HEK293 (cell line): ENCODE results near the gene POLA2.

ENCODE experiments used
- CTCF ChIA-PET: fragments of 350-600 bp; formaldehyde crosslinking; extraction: SDS; loops from one replicate; lab custom pipeline; 2021; ENCODE audit warnings: antibody characterized with exemption; lab: Yijun Ruan, JAX
- POLR2A ChIA-PET: fragments of 300-600 bp; formaldehyde crosslinking; extraction: SDS; loops from one replicate; lab custom pipeline; 2020; ENCODE audit warnings: antibody characterized with exemption, inconsistent platforms; lab: Yijun Ruan, JAX
- H3K27ac ChIP-seq: fragments of 200-500 bp; sonication (Bioruptor generic); 2 replicates; pipeline ENCODE4 v1.5.1; 2014; ENCODE audit warnings: low read depth, low read length, control low read depth, inconsistent platforms; ENCODE audit errors: extremely low read depth
- H3K36me3 ChIP-seq, 2 experiments: fragments of 200-500 bp in 1 of 2; sonication (Bioruptor generic) in 1 of 2; 1 replicate in 1 of 2; 2 replicates in 1 of 2; pipeline ENCODE4 v1.5.1; 2014 to 2017; ENCODE audit warnings: inconsistent platforms in 2 of 2, low read length in 2 of 2; ENCODE audit not compliant: control insufficient read depth in 2 of 2, insufficient read depth in 1 of 2
- H3K4me1 ChIP-seq: fragments of 200-500 bp; sonication (Bioruptor generic); 2 replicates; pipeline ENCODE4 v1.5.1; 2014; ENCODE audit warnings: mild to moderate bottlenecking, low read length, inconsistent platforms; ENCODE audit not compliant: control insufficient read depth, insufficient read depth
- H3K4me3 ChIP-seq: 2 replicates; pipeline ENCODE4 v1.5.1; 2011; ENCODE audit warnings: low read depth, mild to moderate bottlenecking, control low read depth, low read length, moderate library complexity
- H3K9me3 ChIP-seq: fragments of 200-500 bp; sonication (Bioruptor generic); 2 replicates; pipeline ENCODE4 v1.5.1; 2014; ENCODE audit warnings: low read depth, low read length, inconsistent platforms; ENCODE audit not compliant: control insufficient read depth, insufficient read depth
- ATF2 ChIP-seq: fragments of 450-650 bp; formaldehyde crosslinking; IDR thresholded peaks from 2 replicates; pipeline ENCODE4 v1.5.1; 2016; ENCODE audit warnings: missing biosample characterization, missing genetic modification characterization, low read depth
- IKZF3 ChIP-seq: fragments of 450-650 bp; IDR thresholded peaks from 2 replicates; pipeline ENCODE4 v1.5.0; 2018; ENCODE audit warnings: missing biosample characterization, mild to moderate bottlenecking, missing genetic modification characterization, moderate library complexity
- KLF1 ChIP-seq: fragments of 450-650 bp; formaldehyde crosslinking; IDR thresholded peaks from 2 replicates; pipeline ENCODE4 v1.5.1; 2016; ENCODE audit warnings: missing biosample characterization, missing genetic modification characterization
- KLF8 ChIP-seq: fragments of 450-650 bp; formaldehyde crosslinking; IDR thresholded peaks from 2 replicates; pipeline ENCODE4 v1.5.1; 2016; ENCODE audit warnings: missing biosample characterization, missing genetic modification characterization
- PRDM6 ChIP-seq: fragments of 450-650 bp; formaldehyde crosslinking; IDR thresholded peaks from 2 replicates; pipeline ENCODE4 v1.5.1; 2017; ENCODE audit warnings: missing biosample characterization, missing genetic modification characterization
- SP7 ChIP-seq: fragments of 450-650 bp; formaldehyde crosslinking; IDR thresholded peaks from 2 replicates; pipeline ENCODE4 v1.5.1; 2016; ENCODE audit warnings: missing biosample characterization, missing genetic modification characterization
- TCF7L2 ChIP-seq: IDR thresholded peaks from 2 replicates; pipeline ENCODE4 v1.6.1; 2011; ENCODE audit warnings: low read depth, mild to moderate bottlenecking, inconsistent platforms, low read length, moderate library complexity, borderline replicate concordance
- TRIM28 ChIP-seq: IDR thresholded peaks from 2 replicates; pipeline ENCODE4 v1.6.1; 2011; ENCODE audit warnings: low read length, control low read depth, borderline replicate concordance
- ZBTB11 ChIP-seq: fragments of 450-650 bp; formaldehyde crosslinking; conservative IDR thresholded peaks from 2 replicates; pipeline ENCODE4 v1.5.1; 2016; ENCODE audit warnings: low read depth, missing biosample characterization, missing genetic modification characterization
- ZBTB7A ChIP-seq: fragments of 450-650 bp; formaldehyde crosslinking; IDR thresholded peaks from 2 replicates; pipeline ENCODE4 v1.5.1; 2016; ENCODE audit warnings: low read depth, missing biosample characterization, missing genetic modification characterization
- ZFP69B ChIP-seq: fragments of 450-650 bp; formaldehyde crosslinking; IDR thresholded peaks from 2 replicates; pipeline ENCODE4 v1.5.1; 2016; ENCODE audit warnings: missing biosample characterization, missing genetic modification characterization
- ZIC2 ChIP-seq: fragments of 450-650 bp; formaldehyde crosslinking; IDR thresholded peaks from 2 replicates; pipeline ENCODE4 v1.5.1; 2016; ENCODE audit warnings: missing biosample characterization, missing genetic modification characterization
- ZNF146 ChIP-seq: fragments of 450-650 bp; formaldehyde crosslinking; IDR thresholded peaks from 2 replicates; pipeline ENCODE4 v1.5.1; 2016; ENCODE audit warnings: missing biosample characterization, missing genetic modification characterization
- ZNF174 ChIP-seq: fragments of 450-650 bp; formaldehyde crosslinking; IDR thresholded peaks from 2 replicates; pipeline ENCODE4 v1.5.0; 2017; ENCODE audit warnings: missing biosample characterization, mild to moderate bottlenecking, missing genetic modification characterization
- ZNF274 ChIP-seq, 2 experiments: fragments of 200-500 bp in 1 of 2; fragments of 450-650 bp in 1 of 2; sonication (Bioruptor generic) in 1 of 2; formaldehyde crosslinking in 1 of 2; IDR thresholded peaks; 2 replicates each; pipeline versions ENCODE4 v1.5.1 to v1.6.1; 2014 to 2016; ENCODE audit warnings: borderline replicate concordance in 1 of 2, inconsistent platforms in 1 of 2, low read length in 1 of 2, missing biosample characterization in 1 of 2, missing genetic modification characterization in 1 of 2
- ZNF548 ChIP-seq: fragments of 450-650 bp; formaldehyde crosslinking; IDR thresholded peaks from 2 replicates; pipeline ENCODE4 v1.5.1; 2016; ENCODE audit warnings: missing biosample characterization, missing genetic modification characterization
- ZNF561 ChIP-seq: fragments of 450-650 bp; IDR thresholded peaks from 2 replicates; pipeline ENCODE4 v1.5.1; 2018; ENCODE audit warnings: missing biosample characterization, missing genetic modification characterization, borderline replicate concordance
- ZNF692 ChIP-seq: fragments of 450-650 bp; formaldehyde crosslinking; IDR thresholded peaks from 2 replicates; pipeline ENCODE4 v1.5.1; 2016; ENCODE audit warnings: missing biosample characterization, missing genetic modification characterization
- ZNF792 ChIP-seq: fragments of 450-650 bp; formaldehyde crosslinking; IDR thresholded peaks from 2 replicates; pipeline ENCODE4 v1.5.1; 2016; ENCODE audit warnings: missing biosample characterization, missing genetic modification characterization
- ZSCAN16 ChIP-seq: fragments of 450-650 bp; formaldehyde crosslinking; IDR thresholded peaks from 2 replicates; pipeline ENCODE4 v1.5.1; 2016; ENCODE audit warnings: missing biosample characterization, missing genetic modification characterization
- ZSCAN4 ChIP-seq: fragments of 450-650 bp; formaldehyde crosslinking; IDR thresholded peaks from 2 replicates; pipeline ENCODE4 v1.5.1; 2017; ENCODE audit warnings: missing biosample characterization, missing genetic modification characterization

The POLA2 gene

GRCh38 chr11:65323813-65324212 is 62.1 kb downstream of the POLA2 start:
- TF ChIP-seq ZNF692 (tag by site-specific recombination) (0 out of 2 replicates have a peak, but pooled peaks have one; percentile 34), ZNF548 (tag by site-specific recombination) (peak; percentile 82), ZNF792 (tag by site-specific recombination) (no peak), ZFP69B (tag by site-specific recombination) (0 out of 2 replicates have a peak, but pooled peaks have one; percentile 13), KLF8 (no peak)
- Histone ChIP-seq H3K9me3 (no peaks in the 10 kb centered on the region), H3K36me3 (peaks cover 0 to 24% of the 10 kb centered on the region in 2 experiments; a peak in 2 of 3 replicates), H3K4me3 (no peak overlapping the region), H3K4me1 (no peaks in the 10 kb centered on the region), H3K27ac (no peak overlapping the region)
- CTCF ChIA-PET, result interaction anchor here (1.7 kb wide), 1 partner anchor 49 kb away, joined by 5 read pairs; no protein-coding TSS in a partner anchor
- POLR2A ChIA-PET, result interaction anchor here (0.7 to 1.4 kb wide), 3 partner anchors 9 to 68 kb away, joined by 3 to 8 read pairs (median 6); partner anchors contain the start of genes CDC42EP2 and DPF2

- Histone ChIP-seq H3K9me3 (no peaks in the 10 kb centered on the region), H3K27ac (no peak overlapping the region), H3K36me3 (peaks cover 0 to 23% of the 10 kb centered on the region in 2 experiments; a peak in 2 of 3 replicates), H3K4me3 (no peak overlapping the region), H3K4me1 (no peaks in the 10 kb centered on the region)
- ChIA-PET CTCF (interaction anchor here (0.7 to 11.7 kb wide), 3 partner anchors 10 to 120 kb away, joined by 3 to 206 read pairs (median 4); partner anchors contain the start of gene CDC42EP2), POLR2A (no interaction called here)
- TF ChIP-seq ZNF174 (tag by site-specific recombination) (no peak), ZNF146 (tag by site-specific recombination) (peak; percentile 81)
These were observed 63.7 kb downstream of the POLA2 start for GRCh38 chr11:65325435-65325834.

GRCh38 chr11:65327021-65327420 is 65.3 kb downstream of the POLA2 start:
- Histone ChIP-seq H3K27ac (no peak overlapping the region), H3K9me3 (no peaks in the 10 kb centered on the region), H3K36me3 (peaks cover 0 to 7% of the 10 kb centered on the region in 2 experiments; a peak in 2 of 3 replicates), H3K4me1 (no peaks in the 10 kb centered on the region), H3K4me3 (no peak overlapping the region)
- POLR2A ChIA-PET, result interaction anchor here (0.7 kb wide), 2 partner anchors 145 to 582 kb away, joined by 3 to 4 read pairs; no protein-coding TSS in a partner anchor
- CTCF ChIA-PET, result interaction anchor here (0.6 to 11.7 kb wide), 5 partner anchors 11 to 525 kb away, joined by 3 to 206 read pairs (median 5); partner anchors contain the start of gene CDC42EP2
- TF ChIP-seq ZNF561 (tag by site-specific recombination) (no peak), PRDM6 (tag by site-specific recombination) (no peak), ZSCAN4 (no peak), ATF2 (no peak), IKZF3 (tag by site-specific recombination) (no peak), ZBTB11 (tag by site-specific recombination) (no peak), KLF1 (tag by site-specific recombination) (no peak), TRIM28 (no peak), ZSCAN16 (tag by site-specific recombination) (no peak), ZBTB7A (tag by site-specific recombination) (no peak), ZIC2 (tag by site-specific recombination) (no peak), ZNF274 (IDR thresholded peaks at IDR 0.05; ENCODE audit: low read length) (no peak), ZNF274 (tag by site-specific recombination; IDR thresholded peaks at IDR 0.05; ENCODE audit: borderline replicate concordance) (no peak), TCF7L2 (no peak), SP7 (tag by site-specific recombination) (no peak)
